Measurements from ENCODE around the gene SLC35D2. TPM values are rescaled to one million over a fixed set of nuclear protein-coding genes. Genes with fewer than 3 reads are reported as not detected.

Gene SLC35D2
- polyA plus RNA-seq, 6 donors from 2014 or later: 1.8 to 5.5 (median 2.9) TPM

DNA sequence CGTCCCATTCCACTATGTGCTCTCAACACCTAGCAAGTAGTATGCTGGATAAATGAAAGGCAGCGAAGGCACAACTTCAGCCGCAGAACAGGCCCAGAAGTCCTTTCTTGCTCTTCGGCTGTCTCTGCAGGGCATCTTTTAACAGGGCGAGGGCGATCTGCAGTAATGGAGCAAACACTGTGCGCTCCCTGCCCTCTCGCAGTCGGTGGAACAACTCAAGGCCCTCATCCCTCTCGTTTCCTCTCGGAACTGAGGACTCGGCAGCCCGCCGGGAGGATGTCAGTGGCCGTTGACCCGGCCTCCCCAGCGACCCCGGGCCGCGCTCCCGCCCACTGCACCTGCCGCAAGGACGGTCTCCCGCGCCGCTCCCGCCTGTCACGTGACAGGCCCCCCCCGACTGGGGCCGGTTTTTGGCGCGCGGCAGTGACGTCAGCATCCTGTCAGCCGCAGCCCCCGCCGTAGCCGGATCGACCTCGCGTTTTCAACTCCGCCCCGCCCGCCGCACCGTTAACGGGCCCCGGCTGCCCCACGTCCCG, 33.6 kb upstream of the SLC35D2 start:
- Mint-ChIP-seq H3K4me1 (peaks cover 26 to 41% (median 28%) of the 10 kb centered on the region in 3 donors), H3K27ac (peak overlapping the region; percentile 53 to 98 (median 93)), H3K27me3 (no peaks in the 10 kb centered on the region), H3K36me3 (no peaks in the 10 kb centered on the region), H3K9me3 (no peaks in the 10 kb centered on the region), H3K4me3 (peak overlapping the region; percentile 85 to 93 (median 90))
- DNase-seq (peak; percentile 88), ATAC-seq (ENCODE audit: low read depth in 2 of 2) (peak; percentile 22 to 27)

DNA sequence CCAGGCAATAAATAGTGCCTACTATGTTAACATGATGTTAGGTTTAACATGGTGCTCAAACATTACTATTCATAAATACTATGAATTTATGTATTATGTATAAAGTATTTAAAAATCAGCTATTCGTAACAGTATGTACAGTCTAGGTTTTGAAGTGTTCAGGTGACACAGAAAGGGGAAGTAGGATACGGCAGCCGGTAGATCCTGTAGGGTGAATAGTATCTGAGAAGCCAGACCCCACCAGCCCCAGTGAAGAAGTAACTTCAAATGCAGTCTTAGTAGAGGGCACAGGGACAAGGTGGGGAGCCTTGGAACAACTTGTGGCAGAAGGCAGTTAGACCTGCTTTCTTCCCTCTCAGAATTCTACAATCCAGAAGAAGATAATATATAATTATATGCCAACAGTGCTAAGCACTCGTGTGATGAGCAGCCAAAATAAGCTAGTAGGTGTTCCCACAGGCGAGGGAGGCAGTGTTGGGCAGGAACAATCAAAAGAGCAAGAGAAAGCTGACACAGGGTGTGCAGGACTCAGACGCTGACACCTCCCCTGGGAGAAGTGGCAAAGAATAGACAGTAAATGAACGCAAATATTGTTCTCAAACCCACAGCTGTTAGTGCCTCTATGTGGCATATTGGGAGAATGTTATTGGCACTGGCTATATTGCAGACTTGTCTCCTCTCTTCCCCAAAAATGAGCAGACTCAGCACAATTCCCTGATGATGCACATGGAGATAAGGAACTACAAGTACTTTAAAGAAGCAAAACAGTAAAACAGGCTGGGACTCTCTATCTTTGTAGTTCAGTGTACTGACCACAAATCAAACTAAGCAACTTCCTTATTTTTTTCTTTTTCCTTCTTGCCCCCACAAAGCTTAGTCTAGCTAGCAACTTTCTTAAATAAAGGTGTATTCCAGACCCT, 30.1 kb upstream of the SLC35D2 start:
- H3K36me3 Mint-ChIP-seq: no peaks in the 10 kb centered on the region

DNA sequence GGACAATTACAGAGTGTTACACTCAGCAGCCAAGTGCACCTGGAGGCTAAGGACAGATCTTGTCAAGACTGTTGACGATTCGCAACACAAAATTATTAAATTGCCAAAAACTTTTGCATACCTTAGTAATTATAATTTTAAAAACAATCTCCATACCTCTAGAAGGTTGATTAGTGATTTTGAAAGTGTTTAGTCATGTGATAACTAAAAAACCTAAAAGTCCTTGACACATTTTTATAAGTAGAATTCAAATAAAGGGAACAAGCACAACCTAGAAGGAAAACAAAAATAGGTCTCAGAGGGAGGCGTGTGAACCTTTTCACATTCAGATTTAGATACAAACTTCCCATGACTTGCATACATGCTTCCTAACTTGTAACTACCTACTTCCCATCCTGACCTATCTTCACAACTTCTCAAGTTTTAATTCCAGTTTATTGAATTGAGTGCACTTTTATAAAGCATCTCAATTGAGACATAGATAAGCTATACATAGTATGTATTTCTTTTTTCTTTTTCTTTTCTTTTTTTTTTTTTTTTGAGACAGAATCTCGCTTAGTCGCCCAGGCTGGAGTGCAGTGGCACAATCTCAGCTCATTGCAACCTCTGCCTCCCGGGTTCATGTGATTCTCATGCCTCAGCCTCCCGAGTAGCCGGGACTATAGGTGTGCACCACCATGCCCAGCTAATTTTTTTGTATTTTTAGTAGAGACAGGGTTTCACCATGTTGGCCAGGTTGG, 28.8 kb upstream of the SLC35D2 start:
- ATAC-seq (ENCODE audit: low read depth in 2 of 2) (no peak), DNase-seq (no peak)
- peaks cover 17 to 27% (median 20%) of the 10 kb centered on the region in 3 donors for H3K4me1 Mint-ChIP-seq
- peak overlapping the region in 1 of 6 donors; percentile 63 for H3K27ac Mint-ChIP-seq
- H3K4me3 Mint-ChIP-seq: no peak overlapping the region
- no peaks in the 10 kb centered on the region for H3K36me3 Mint-ChIP-seq
- H3K9me3 Mint-ChIP-seq: no peaks in the 10 kb centered on the region
- H3K27me3 Mint-ChIP-seq: no peaks in the 10 kb centered on the region

More for the DNA sequence above, 30.1 kb upstream of the SLC35D2 start:
- no peaks in the 10 kb centered on the region for H3K9me3 Mint-ChIP-seq
- ATAC-seq (ENCODE audit: low read depth in 2 of 2) (peak; percentile 49 to 51), DNase-seq (peak; percentile 56)
- peaks cover 17 to 27% (median 17%) of the 10 kb centered on the region in 3 donors for H3K4me1 Mint-ChIP-seq
- H3K27me3 Mint-ChIP-seq: no peaks in the 10 kb centered on the region
- H3K27ac Mint-ChIP-seq: peak overlapping the region; percentile 30 to 90 (median 86)
- peak overlapping the region; percentile 74 to 91 (median 86) for H3K4me3 Mint-ChIP-seq

DNA sequence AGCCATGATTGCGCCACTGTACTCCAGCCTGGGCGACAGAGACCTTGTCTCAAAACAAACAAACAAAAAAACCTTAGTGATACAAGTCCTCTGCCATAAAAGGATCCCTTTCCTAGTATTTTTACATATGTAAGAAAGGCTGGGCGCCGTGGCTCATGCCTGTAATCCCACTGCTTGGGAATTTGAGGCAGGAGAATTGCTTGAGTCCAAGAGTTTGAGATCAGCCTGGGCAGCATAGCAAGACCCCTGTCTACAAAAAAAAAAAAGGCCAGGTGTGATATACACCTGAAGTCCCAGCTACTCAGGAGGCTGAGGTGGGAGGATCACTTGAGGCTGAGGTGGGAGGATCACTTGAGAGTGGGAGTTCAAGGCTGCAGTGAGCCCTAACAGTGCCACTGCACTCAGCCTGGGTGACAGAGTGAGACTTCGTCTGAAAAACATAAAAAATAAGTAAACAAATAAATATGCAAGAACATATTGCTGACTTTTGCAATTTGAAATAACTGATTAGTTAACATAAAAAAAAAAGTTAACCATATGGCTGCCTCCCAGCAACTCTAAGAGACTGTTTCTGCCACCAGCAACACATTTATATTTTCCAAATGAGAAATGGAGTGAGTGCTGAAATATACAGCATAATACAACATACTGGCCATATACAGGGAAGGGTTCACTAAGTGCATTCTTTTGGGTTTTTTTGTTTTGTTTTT, 27.8 kb upstream of the SLC35D2 start:
- Mint-ChIP-seq H3K4me3 (no peak overlapping the region), H3K36me3 (no peaks in the 10 kb centered on the region), H3K27me3 (no peaks in the 10 kb centered on the region), H3K27ac (peak overlapping the region in 2 of 6 donors; percentile 61 to 84), H3K9me3 (no peaks in the 10 kb centered on the region), H3K4me1 (peaks cover 11 to 22% (median 19%) of the 10 kb centered on the region in 3 donors)
- DNase-seq (no peak), ATAC-seq (ENCODE audit: low read depth in 2 of 2) (no peak)

DNA sequence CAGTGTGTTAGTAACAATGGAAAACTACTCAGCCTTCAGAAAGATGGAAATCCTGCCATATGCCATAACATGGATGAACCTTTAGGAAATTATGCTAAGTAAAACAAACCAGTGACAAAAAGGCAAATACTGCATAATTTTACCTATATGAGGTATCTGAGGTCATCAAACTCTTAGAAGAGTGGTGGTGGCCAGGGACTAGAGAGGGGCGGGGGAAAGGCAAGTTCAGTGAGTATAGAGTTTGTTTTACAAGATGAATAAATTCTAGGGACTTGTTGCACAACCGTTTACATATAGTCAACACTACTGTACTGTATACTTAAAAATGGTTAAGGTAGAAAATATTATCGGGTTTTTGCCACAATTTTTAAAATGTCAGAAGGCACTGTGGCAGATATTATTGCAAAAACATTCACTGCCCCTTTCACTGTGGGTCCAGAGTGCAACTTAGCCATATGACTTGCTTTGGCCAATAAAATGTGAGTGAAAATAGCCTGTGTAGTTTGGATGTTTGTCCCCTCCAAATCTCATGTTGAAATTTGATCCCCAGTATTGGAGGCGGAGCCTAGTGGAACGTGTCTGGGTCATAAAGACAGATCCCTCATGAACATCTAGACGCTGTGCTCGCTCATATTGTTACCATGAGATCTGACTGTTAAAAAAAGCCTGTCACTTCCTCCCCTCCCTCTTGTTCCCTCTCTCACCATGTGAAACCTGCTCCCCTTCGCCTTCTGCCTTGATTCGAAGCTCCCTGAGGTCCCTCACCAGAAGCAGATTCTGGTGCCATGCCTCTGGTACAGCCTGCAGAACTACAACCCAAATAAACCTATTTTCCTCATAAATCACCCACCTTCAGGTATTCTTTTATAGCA, 25.1 kb upstream of the SLC35D2 start:
- DNase-seq (no peak), ATAC-seq (ENCODE audit: low read depth in 2 of 2) (no peak)
- no peaks in the 10 kb centered on the region for H3K9me3 Mint-ChIP-seq
- peaks cover 6 to 12% (median 11%) of the 10 kb centered on the region in 3 donors for H3K4me1 Mint-ChIP-seq
- no peaks in the 10 kb centered on the region for H3K27me3 Mint-ChIP-seq
- no peaks in the 10 kb centered on the region for H3K36me3 Mint-ChIP-seq
- H3K27ac Mint-ChIP-seq: peak overlapping the region in 1 of 6 donors; percentile 49
- H3K4me3 Mint-ChIP-seq: no peak overlapping the region

DNA sequence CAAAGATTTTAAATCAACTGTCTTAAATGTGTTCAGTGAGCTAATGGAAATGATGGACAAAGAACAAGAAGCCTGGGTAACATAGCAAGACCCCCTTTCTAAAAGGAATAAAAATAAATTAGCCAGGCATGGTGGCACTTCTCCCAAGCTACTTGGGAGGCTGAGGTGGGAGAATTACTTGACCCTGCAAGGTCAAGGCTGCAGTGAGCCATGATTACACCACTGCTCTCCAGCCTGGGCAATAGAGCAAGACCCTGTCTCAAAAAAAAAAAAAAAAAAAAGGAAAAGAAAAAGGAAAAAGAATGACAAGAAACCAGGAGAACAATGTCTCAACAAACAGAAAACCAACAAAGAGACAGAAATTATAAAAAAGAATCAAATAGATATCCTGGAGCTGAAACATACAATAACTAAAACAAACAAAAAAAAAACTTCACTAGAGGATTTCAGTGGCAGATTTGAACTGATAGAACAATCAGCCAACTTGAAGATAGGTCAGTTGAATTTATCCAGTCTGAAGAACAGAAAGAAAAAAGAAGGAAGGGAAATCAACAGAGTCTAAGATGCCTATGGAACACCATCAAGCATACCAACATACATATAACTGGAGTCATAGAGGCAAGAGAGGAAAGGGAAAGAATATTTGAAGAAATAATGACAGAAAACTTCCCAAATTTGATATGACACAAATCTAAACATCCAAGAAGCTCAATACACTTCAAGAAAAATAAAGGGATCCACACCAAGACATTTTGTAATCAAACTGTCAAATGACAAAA, 16.8 kb upstream of the SLC35D2 start:
- H3K4me1 Mint-ChIP-seq: peaks cover 6 to 21% (median 17%) of the 10 kb centered on the region in 3 donors
- no peak overlapping the region for H3K4me3 Mint-ChIP-seq
- H3K27ac Mint-ChIP-seq: peak overlapping the region in 1 of 6 donors; percentile 34
- no peaks in the 10 kb centered on the region for H3K27me3 Mint-ChIP-seq
- H3K36me3 Mint-ChIP-seq: peaks cover 0 to 13% of the 10 kb centered on the region in 2 donors
- ATAC-seq (ENCODE audit: low read depth in 2 of 2) (no peak), DNase-seq (no peak)
- H3K9me3 Mint-ChIP-seq: peaks cover 0 to 12% (median 7%) of the 10 kb centered on the region in 7 donors

DNA sequence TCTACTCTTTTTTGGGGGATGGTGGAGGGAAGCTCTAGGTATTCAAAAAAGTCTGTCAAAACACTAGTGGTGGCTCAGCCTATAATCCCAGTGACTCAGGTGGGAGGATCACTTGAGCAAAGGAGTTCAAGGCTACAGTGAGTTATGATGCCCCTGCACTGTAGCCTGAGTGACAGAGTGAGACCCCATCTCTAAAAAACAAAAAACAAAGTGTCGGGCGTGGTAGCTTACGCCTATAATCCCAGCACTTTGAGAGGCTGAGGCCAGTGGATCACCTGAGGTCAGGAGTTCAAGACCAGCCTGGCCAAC, 15.8 kb upstream of the SLC35D2 start:
- Mint-ChIP-seq H3K4me1 (peaks cover 6 to 21% (median 17%) of the 10 kb centered on the region in 3 donors), H3K27me3 (no peaks in the 10 kb centered on the region), H3K4me3 (peak overlapping the region in 3 of 8 donors; percentile 21 to 64 (median 51)), H3K9me3 (peaks cover 0 to 12% (median 7%) of the 10 kb centered on the region in 7 donors), H3K27ac (peak overlapping the region in 4 of 6 donors; percentile 17 to 80 (median 60)), H3K36me3 (peaks cover 0 to 13% of the 10 kb centered on the region in 2 donors)
- DNase-seq (no peak), ATAC-seq (ENCODE audit: low read depth in 2 of 2) (no peak)

DNA sequence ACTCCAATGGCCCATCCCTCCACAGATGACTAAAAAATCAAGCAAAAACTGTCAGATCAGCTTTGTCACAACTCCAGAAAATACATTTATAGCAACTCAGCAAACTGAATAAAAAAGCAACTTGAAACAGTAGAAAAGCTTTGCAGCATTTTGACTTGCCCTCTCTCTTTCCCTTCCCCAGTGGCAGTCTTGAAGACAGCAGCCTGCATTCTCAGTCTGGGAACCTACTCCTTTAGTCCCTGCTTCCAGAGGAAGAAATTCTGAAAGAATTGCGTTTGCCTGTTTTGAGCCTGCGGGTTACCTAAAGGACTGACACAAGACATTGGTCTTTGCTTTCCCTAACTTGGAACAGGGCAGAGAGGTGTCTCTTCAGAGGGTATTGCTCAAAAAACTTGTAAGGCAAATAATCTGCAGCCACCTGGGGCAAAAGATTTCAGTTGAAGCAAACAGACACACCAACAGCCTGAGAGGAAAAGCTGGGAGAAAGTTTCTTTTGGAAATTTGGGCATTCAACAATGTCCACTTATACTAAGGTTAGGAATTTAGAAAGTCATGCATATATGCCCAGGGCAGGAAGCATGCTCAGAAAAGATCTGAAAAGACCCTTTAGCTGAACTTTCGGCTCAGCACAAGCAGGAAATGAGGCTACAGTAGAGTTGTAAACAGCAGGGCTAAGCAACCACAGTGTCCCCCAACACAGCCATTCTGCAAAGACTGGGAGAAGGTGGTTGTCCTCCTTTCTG, 15.2 kb upstream of the SLC35D2 start:
- Mint-ChIP-seq H3K4me1 (peaks cover 6 to 21% (median 17%) of the 10 kb centered on the region in 3 donors), H3K27ac (peak overlapping the region in 4 of 6 donors; percentile 17 to 80 (median 71)), H3K9me3 (peaks cover 0 to 12% (median 7%) of the 10 kb centered on the region in 7 donors), H3K27me3 (no peaks in the 10 kb centered on the region), H3K36me3 (peaks cover 0 to 13% of the 10 kb centered on the region in 2 donors), H3K4me3 (peak overlapping the region in 6 of 8 donors; percentile 6 to 64 (median 40))
- DNase-seq: no peak
- no peak for ATAC-seq (ENCODE audit: low read depth in 2 of 2)

DNA sequence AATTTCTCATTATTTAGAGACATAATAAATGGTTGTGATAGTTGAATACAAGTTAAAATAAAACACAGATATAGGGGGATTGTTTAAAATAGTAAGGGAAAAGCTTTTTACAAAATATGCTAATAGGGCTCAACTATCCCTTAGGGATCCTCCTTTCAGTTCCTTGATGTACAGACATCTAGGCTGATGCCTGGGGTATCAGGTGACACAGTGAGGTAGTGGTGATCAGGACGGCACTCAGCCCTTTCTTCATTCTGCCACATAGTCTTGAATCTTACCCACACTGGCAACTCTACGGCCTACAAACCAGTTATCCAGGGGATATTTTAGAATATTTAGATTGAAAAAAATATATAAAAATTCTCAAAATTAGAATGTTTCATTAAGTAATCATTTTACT, 12.5 kb upstream of the SLC35D2 start:
- Mint-ChIP-seq H3K36me3 (peaks cover 3 to 20% of the 10 kb centered on the region in 2 donors), H3K4me3 (no peak overlapping the region), H3K4me1 (peaks cover 6 to 21% (median 17%) of the 10 kb centered on the region in 3 donors), H3K27me3 (no peaks in the 10 kb centered on the region), H3K9me3 (peaks cover 0 to 12% (median 7%) of the 10 kb centered on the region in 7 donors), H3K27ac (no peak overlapping the region)
- no peak for ATAC-seq (ENCODE audit: low read depth in 2 of 2)
- DNase-seq: no peak

DNA sequence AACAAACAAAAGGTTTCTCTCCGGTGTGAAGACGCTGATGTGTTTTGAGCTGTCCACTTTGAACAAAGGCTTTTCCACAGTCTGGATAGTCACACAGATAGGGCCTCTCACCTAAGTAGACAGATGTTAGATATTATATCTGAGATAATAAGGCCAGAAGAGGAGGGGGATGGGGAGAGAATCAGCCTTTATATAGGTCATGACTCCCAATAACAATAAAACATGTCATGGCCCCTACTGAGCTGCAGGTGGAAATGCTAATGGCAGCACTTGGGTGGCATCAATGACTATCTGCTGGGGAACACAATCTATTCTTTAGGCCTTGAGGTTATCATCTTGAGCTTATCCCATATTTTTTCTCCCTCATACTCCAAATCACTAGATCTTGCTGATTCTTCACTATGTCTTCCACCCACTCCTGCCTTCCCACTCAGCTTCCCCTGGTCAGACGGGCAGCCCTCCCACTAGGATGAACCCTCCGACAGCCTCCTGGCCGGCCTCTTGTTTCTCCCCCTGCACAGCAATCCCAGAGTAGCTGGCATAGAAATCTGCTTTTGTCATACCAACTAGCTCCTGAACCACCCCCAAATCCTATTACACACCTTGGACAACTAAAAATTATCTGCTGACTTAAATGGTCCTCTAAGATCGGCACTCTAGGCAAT, 11.5 kb upstream of the SLC35D2 start:
- H3K36me3 Mint-ChIP-seq: peaks cover 11 to 12% of the 10 kb centered on the region in 2 donors
- H3K4me3 Mint-ChIP-seq: no peak overlapping the region
- H3K27ac Mint-ChIP-seq: no peak overlapping the region
- DNase-seq: no peak
- peaks cover 0 to 4% (median 0%) of the 10 kb centered on the region in 7 donors for H3K9me3 Mint-ChIP-seq
- no peak for ATAC-seq (ENCODE audit: low read depth in 2 of 2)
- H3K27me3 Mint-ChIP-seq: no peaks in the 10 kb centered on the region
- H3K4me1 Mint-ChIP-seq: peaks cover 4 to 17% (median 14%) of the 10 kb centered on the region in 3 donors

DNA sequence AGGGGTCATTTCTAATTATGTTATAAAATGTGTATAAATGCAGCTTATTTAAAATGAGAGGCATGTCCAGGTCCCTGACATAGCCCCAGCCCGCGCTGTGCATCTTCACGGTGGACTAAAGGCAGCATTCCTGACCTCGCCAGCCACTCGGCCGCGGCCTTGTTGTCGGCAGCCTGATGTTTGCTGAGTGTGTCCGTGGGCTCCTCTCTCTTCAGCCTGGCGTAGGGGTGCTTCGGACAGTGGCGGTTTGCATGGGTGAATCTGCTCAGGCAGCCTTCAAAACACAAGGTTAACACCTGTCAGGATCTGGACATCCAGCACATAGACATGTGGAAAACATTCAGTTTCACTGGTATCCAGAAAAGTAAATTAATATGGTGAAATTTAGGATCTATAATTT, 8.8 kb upstream of the SLC35D2 start:
- H3K4me1 Mint-ChIP-seq: no peaks in the 10 kb centered on the region
- H3K27me3 Mint-ChIP-seq: no peaks in the 10 kb centered on the region
- no peak for DNase-seq
- H3K4me3 Mint-ChIP-seq: no peak overlapping the region
- no peaks in the 10 kb centered on the region for H3K9me3 Mint-ChIP-seq
- no peak for ATAC-seq (ENCODE audit: low read depth in 2 of 2)
- H3K27ac Mint-ChIP-seq: no peak overlapping the region
- peaks cover 7 to 12% of the 10 kb centered on the region in 2 donors for H3K36me3 Mint-ChIP-seq

Measured in naive B cell (primary cell).